Head of caudate nucleus (tissue), 42 donors: Measurements from ENCODE around the gene CYGB.
A peak's percentile ranks its signal among the peaks of the same experiment; 100 is the strongest.
"Not testable (repeated sequence)": the region's sequence is repeated elsewhere in the genome, so short reads cannot be mapped to it uniquely, and the experiment has no call there.

ENCODE experiments used
- DNase-seq, 42 donors: peaks; one replicate each; pipeline versions ENCODE4 v3.0.0 to v3.0.0-alpha.2; 2020 to 2021; ENCODE audit warnings: mixed read lengths in 7 of 42
- intact Hi-C: fragments of 100-400 bp; cut with DNase I; formaldehyde crosslinking; loops from one replicate; pipeline ENCODE4 v1.15.0; 2022

Gene CYGB

DNA sequence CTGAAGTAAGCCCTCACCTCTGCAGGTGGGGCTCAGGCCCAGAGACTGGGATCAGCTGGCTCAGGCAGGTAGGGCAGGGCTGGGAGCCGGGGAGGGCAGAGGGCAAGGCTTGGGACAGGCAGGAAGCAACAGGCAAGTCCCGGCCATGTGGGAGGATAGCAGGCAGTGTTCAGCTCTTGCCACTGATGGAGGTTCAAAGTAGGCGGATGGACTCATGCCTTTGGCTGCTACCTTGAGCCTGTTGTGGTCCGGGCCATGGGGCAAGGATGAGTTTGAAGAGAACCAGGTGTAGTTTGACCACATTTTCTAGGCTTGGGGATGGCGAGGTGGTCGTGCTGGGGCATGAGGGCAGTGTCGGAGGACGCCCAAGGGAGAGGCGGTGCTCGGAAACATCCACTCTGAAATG lies 5.1 kb upstream of the CYGB start:
- DNase-seq = no peak
- intact Hi-C loops = no loop called here

GRCh38 chr17:76541739-76542454 lies 4.4 kb upstream of the CYGB start:
- intact Hi-C loops = no loop called here
- no peak for DNase-seq

DNA sequence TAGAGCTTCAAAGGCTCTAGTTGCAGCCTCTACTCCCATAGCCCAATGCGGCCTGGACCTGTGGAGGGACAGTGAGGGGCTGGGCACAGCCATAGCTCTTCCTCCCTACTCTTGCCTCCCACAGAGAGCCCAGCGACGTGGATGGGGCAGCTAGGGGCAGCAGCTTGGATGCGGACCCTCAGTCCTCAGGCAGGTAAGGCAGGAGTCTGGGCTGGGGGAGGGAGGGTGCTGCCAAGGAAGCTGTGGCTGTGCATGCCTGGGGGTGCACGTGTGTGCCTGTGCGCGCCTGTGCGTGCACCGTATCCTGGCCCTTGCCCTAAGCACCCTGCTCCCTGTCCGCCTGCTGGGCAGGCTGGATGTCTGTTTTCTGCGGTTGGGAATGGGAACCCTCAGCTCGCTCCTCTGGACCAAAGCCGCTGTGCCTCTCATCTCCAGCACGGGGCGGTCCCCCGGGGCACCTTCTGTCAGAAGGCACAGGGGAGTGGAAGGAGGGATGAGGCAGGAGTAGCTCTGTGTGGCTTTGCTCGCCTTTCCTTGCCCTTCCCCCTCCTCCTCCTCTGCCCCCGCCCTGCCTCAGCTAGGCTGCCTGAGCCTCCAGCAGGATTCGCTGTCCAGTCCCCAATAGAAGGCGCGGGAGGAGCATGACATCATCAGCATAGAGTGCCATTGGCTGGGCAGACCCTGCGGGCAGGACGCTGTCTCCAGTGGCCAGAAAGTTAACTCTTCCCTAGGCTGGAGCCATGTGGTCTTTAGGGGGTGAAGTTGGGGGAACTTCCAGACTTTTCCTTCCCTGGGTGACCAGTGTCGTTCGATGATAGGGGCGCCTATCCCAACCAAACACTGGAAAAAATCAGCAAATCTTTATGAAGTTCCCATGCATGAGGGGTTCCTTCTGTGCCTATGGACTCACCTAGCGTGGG lies 3.1 kb upstream of the CYGB start:
- peak; percentile 85 to 98 (median 96) for DNase-seq
- intact Hi-C loops = no loop called here

DNA sequence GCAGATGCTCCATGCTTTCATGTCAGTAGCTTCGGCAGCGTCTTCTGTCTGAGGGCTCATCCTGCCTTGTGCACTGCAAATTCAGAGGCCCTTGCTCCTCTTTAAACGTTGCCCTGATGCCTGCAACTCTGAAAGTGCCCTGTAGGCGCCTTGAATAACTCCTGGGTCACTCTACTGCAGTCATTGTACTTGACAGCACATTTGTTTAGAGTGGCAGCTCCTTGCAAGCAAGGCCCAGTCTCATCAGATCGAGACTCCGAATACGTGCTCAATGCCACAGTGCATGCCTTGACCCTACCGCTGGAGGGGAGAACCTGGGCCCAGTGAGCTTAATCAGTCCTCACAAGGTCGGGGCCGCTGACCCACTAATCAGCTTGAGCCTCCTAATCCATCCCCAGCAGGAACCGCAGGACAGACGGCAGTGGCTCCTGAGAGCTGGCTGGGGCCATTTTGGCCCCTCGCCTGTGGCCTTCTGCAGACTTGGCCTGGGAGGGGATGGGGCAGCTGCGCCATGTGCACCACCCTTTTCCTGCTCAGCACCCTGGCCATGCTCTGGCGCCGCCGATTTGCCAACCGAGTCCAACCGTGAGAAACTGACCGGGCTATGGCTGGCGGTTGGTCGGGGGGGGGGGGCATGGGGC lies 2.2 kb upstream of the CYGB start, which contains the start of gene PRCD:
Gene PRCD (plus strand): TSS at position 414 of the 641 bp plus-strand sequence. CDS start 98 bp downstream, at position 512.
- intact Hi-C loops = no loop called here
- no peak for DNase-seq

DNA sequence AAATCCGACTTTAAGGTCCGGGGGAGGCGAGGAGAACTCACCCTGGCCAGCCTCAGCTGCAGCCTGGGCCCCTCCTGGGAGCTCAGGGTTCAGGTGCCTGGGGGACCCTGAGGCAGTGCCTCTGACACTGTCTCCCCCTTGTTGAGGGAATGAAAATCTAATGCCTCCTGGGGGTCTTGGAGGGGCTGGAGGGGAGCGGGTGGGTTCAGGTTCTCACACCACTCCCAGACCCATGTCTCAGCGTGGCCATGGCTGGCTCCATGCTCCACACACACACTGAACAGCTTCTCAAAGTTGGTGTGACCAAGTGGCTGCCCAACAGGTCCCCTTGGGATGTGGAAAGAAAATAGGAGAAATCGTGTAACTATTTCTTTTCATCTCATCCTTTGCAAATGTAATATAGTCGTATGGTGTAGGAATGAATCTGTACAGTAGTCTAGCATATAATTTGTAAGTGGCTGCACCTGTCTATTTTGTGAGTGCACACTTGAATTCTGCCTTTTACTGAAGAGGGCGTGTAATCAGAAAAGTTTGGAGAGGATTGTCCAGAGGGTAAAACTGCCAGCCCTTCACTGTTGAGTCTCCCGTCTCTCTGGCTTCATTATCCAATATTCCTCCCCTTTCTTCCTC lies 1.5 kb upstream of the CYGB start:
- intact Hi-C loops = no loop called here

GRCh38 chr17:76538281-76538931 lies 897 bp upstream of the CYGB start:
- DNase-seq = no peak
- intact Hi-C loops = no loop called here

More for the DNA sequence above, 1.5 kb upstream of the CYGB start:
- DNase-seq = no peak

- peak in 1 of 42 donors; percentile 25 for DNase-seq
- intact Hi-C loops = no loop called here
These were observed 276 bp downstream of the CYGB start for GRCh38 chr17:76537288-76537577.

GRCh38 chr17:76536511-76537287 lies 810 bp downstream of the CYGB start:
- no peak for DNase-seq
- intact Hi-C loops = no loop called here

GRCh38 chr17:76535788-76536510 lies 1.6 kb downstream of the CYGB start:
- intact Hi-C loops = no loop called here
- DNase-seq = no peak

GRCh38 chr17:76534831-76535732 lies 2.4 kb downstream of the CYGB start:
- intact Hi-C loops = no loop called here
- peak in 9 of 42 donors; percentile 28 to 77 (median 59) for DNase-seq

- intact Hi-C loops, DNase-seq: not testable (repeated sequence)
These were observed 3.7 kb downstream of the CYGB start for GRCh38 chr17:76533640-76534359.

DNA sequence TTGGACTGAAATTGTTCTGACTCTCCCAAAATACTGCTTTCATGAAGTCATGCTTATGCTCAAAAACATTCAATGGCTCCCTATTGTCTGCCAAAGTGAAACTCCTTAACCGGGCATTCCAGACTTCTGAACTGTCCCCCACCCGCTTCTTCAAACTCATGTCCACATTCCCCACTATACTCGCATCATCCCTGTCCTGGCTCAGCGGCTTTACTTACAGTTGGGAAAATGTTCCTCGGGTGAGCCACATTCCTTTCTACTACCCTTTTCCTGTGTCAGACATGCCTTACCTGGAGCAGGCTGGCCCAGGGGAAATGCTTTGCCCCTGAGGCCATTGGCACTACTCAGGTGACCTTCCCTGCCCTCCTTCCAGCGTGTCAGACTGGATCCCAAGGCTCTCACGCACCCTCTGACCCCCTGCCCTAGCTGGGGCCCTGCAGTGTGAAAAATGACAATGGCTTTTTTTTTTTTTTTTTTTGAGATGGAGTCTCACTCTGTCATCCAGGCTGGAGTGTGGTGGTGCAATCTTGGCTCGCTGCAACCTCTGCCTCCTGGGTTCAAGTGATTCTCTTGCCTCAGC lies 5.3 kb downstream of the CYGB start:
- intact Hi-C loops = no loop called here
- DNase-seq = no peak

DNA sequence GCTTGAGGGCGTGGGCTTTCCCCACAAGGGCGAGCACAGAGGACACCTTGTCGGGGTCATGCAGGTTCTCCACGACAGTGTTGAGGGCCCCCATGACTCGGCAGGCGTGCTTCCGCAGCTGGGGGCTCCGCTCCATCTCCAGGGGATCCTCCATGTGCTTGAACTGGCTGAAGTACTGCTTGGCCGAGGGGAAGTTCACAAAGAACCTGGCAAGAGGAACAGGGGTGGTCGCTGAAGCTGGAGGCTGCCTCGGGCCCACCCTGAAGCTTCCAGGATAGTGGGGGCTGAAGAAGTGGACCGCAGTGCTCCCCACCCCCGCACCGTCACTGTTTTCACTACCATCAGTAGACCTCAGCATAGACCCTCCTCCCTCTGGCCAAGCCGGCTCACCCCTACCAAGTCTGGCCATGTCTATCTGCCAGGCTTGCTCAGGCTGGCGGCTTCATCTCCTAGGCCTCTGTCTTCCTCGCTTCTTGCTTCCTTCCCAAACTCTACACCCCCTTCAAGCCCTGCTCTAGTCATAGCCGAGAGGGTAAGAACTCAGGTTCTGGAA lies 5.9 kb downstream of the CYGB start:
- intact Hi-C loops = no loop called here
- DNase-seq = no peak

- intact Hi-C loops = no loop called here
- no peak for DNase-seq
These were observed 6.6 kb downstream of the CYGB start for GRCh38 chr17:76530811-76531485.
